T-helper 1 cell treated with Interleukin-12 subunit alpha and Interleukin-12 subunit beta and Interleukin-4 antibody, amounts not matched to agents 30 ng/mL and 1 ng/mL, for 36 hours (primary cell): ENCODE measurements around the gene DCC. TPM values are rescaled to one million over a fixed set of nuclear protein-coding genes. Genes with fewer than 3 reads are reported as not detected.

Experiments
- intact Hi-C: fragments of 100-400 bp; cut with micrococcal nuclease; formaldehyde crosslinking; loops from one replicate; pipeline ENCODE4 v1.15.1; 2024
- total RNA-seq: library from RNA; stranded (reverse); gene quantifications from 2 replicates; pipeline ENCODE4 v1.2.3, GENCODE V29; 2022

The DCC gene
- total RNA-seq, 1 donor from 2014 or later: not detected

DNA sequence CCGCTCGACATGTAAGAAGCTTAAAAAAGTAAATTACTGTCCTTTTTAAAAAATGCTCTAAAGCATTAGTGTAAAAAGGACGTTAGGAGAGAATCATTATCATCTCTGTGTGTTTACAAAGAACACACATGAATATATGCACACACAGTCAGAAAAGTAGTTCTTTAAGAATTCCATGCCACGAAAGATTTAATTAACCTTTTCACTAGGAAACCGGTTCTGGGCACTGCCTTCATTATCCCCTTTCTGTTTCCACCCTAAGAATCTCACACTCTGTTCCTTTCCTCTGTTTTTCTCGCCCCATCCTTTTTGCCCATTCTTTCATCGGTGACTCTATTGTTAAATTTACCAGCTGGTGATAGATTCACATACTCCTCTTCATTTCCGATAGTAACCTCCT lies 338.6 kb downstream of the DCC start:
- intact Hi-C loops: no loop called here

GRCh38 chr18:52679354-52679753 lies 339.4 kb downstream of the DCC start:
- intact Hi-C loops: no loop called here

GRCh38 chr18:52682260-52682659 lies 342.3 kb downstream of the DCC start:
- intact Hi-C loops: no loop called here

- intact Hi-C loops: no loop called here
Observed at GRCh38 chr18:52685316-52685715, 345.3 kb downstream of the DCC start.

- intact Hi-C loops: loop anchor here (10.0 kb wide), 1 partner anchor 1027 kb away; no protein-coding TSS in a partner anchor
Observed at GRCh38 chr18:52691841-52692240, 351.8 kb downstream of the DCC start.

DNA sequence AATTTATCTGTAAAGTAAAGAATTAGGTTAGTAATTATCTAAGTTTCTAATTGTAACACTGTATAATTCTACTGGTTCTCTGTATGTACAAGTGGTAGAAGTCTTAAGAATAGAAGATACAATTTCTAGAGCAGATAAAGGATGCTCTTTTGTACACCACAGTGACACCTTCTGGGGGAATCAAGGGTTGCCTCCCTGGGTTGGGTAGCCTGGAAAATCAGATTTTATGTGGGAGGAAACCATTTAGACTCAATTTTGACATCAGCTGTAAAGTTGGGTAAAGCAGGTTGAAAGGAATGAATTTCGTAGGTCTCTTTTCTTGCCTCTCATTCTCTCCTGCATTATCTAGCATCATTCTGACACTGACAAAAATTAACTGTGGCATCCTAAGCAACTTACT lies 354.8 kb downstream of the DCC start:
- intact Hi-C loops: loop anchor here (10.0 kb wide), 1 partner anchor 1030 kb away; no protein-coding TSS in a partner anchor

- intact Hi-C loops: no loop called here
Observed at GRCh38 chr18:52700116-52700515, 360.1 kb downstream of the DCC start.

GRCh38 chr18:52700816-52701215 lies 360.8 kb downstream of the DCC start:
- intact Hi-C loops: no loop called here

GRCh38 chr18:52701219-52701935 lies 361.4 kb downstream of the DCC start:
- intact Hi-C loops: no loop called here

DNA sequence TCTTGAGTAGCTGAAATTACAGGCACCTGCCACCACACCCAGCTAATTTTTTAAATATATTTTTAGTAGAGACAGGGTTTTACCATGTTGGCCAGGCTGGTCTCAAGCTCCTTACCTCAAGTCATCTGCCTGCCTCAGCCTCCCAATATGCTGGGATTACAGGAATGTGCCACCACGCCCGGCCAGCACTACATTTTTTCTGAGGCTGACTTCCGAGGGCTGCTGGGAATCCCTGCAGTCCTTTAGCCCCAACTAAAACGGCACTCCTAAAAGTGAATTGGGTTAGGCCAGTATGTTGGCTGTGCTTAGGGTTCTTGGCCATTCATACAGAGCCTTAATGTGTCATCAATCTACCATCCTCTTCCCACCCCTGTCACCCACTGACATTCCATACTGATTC lies 375.4 kb downstream of the DCC start:
- intact Hi-C loops: no loop called here

DNA sequence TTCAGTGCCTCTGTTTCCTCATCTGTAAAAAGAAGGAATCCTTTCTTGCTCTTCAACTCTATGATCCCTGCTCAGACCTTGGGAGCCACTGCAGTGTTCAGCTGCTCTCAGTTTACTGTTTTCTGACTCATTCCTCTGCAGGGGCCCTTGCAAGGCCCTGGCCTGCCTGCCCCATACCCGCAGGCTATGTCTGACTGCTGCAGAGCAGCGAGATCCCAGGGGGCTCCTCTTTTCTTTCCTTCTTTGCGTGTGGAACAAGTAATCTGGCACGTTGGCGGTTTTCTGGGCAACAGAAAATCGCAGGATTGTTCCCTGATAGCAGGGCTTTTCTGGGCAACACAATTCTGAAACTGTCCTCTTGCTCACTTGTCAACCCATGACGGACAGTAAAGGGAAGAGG lies 376.0 kb downstream of the DCC start:
- intact Hi-C loops: no loop called here

- intact Hi-C loops: no loop called here
Observed at GRCh38 chr18:52716973-52717372, 377.0 kb downstream of the DCC start.

DNA sequence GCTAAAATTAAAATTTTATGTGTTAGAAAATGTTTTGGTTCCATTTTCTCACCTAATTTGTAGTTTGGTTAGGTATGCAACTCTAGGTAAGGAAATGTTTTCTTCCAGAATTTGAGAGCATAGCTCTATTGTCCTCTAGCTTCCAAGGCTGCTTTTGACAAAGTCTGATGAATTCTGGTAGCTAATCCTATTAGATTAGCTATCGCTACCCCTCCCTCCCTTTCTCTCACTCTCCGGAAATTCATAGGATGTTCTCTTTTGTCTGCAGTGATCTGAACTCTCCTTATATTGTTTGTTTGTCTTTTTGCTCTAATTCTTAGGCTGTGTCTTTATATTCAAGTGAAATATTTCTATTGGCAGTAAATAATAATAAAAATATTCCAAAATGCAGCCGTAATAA lies 382.9 kb downstream of the DCC start:
- intact Hi-C loops: no loop called here

DNA sequence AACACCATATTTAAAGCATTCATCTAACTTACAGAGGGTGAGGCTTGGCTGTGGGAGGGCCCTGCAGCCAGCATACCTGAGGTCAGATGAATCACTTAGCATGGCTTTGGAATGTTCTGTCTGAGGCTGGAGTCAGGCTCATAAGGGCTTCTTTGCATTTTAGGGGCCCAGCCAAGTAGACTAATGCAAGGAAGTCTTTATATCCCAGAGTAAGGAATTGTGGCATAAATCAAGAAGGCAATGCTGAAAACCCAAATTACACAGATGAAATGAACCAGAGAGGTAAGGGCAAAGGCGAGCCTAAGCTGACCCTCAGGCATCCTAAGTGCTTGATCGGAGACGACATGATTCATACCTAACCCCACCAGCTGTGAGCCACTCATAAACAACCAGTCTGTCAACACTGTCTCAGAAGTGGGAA lies 383.6 kb downstream of the DCC start:
- intact Hi-C loops: no loop called here

DNA sequence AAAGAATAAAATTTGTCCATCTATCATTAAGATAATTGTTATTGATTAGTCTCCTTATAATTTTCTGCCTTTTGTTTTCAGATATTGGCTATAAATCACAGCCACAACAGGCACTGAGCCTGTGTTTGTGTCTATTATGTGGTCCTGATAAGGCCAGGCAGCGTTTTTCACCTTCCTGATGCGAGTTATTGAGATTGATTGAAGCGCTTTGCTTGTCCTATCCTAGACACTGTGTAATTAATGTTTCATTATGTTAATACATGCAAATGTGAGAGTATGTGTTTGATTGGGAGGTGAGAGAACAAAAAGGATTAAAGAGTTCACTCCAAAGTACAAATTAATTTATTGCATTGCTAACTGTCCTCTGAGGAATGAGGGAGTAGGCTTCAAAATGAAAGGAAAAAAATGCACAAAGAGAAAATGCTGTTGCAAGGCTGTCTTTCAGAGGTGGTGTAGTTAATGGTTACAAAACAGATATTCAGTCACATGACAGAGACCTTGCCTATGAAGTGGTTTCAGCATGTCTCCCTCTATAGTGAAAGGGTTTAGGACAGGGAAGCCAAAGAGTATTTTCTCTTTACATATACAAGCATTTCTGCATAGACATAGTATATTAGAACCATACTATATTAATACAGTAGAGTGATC lies 391.1 kb downstream of the DCC start:
- intact Hi-C loops: no loop called here

DNA sequence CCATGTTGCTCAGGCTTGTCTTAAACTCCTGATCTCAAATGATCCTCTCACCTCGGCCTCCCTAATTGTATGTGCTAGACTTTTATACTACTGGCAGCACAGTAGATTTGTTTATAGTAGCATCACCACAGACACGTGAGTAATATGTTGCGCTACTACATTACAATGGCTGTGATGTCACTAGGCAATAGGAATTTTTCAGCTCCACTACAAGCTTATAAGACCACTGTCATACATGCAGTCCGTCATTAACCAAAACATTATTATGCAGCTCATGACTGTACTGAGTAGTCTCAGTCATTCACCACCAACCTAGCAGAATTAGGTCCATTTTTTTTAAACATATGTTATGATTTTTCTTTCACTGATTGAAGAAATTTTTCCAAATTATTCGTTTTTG lies 398.9 kb downstream of the DCC start:
- intact Hi-C loops: no loop called here

DNA sequence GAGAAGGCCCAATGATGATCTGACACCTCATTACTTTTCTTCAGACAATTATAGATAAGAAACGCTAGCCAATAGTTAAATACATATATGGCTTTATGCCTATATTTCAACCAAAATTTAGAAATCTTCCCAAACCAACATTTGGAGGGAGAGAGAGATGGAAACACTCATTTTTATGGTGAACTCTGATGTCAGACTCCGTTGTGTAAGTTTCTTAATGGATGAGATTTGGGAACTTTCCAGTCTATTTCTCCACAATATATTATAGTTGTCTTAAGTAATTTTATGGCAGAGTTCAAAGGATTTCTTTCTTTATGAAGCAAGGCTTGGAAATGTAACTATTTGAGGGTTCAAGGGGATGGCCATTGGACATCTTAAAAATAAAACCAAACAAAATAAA lies 407.0 kb downstream of the DCC start:
- intact Hi-C loops: no loop called here

DNA sequence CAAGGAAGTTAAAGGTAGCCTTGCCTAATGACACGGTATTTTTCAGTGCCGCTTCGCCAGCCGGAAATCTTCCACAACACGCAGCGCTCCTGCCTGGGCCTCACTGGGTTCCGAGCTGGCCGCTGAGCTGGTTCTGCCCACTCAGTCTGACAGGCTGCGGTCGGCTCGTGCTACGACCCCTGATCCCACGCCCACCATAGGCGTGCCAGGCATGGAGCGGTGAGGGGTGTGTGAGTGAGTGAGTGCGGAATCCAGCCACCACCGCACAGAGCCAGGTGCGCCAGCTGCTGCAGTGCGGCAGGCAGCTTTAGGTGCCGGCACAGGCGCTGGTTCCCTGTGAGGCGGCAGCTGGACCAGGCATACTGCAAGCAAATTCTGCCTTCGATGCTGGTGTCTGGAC lies 407.9 kb downstream of the DCC start:
- intact Hi-C loops: no loop called here

DNA sequence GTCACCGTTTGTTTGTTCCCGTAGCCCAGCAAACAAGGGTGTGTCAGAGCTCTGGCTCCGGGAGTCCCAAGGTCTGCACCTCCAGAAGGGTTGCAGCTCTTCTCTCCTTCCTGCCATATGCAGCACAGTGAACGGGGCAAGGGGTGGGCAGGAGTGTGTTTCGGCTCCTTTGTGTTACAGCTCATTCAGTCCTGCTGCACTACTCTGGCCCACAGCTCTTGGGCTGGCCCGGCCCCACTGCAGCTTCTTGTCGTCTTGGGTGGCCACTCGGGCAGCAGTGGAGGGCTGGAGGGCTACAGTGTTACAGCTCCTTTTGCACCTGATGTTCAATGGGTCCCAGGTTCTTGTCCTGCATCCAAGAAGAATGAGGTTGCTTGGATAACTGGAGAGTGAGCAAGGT lies 408.3 kb downstream of the DCC start:
- intact Hi-C loops: no loop called here

DNA sequence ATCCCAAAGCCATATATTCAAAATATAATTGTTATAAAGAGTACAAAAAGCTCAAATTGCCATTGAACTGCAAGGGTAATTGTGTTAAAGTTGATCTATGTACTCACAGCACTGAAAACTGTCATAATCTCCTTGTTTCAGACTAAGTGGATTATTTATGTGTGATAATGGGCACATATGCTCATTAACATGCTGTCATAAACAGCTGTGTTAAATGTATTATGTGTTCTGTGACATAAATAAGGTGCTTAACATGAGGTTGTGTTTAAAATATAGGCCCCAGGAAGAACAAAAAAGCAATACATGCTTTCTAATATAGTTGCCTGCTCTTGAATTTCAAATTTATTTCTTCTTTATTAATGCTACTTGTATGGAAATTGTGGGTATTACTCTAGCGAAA lies 409.5 kb downstream of the DCC start:
- intact Hi-C loops: no loop called here

DNA sequence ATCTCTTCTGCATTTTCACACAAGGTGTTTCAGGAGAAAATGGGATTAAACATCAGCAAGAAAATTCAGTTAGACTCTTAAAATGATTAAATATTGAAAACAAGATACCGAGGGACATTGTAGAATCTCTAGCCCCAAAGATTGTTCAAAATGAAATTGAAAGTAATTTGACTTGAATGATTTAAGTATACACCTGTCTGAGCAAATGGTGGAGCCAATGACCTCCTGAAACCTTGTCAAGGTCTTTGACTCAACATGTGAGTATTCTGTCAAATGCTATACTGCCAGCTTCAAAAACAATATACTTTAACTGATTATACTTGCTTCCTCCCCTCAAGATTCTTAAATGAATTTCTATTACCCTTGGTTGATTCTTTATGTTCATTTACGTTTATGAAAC lies 411.0 kb downstream of the DCC start:
- intact Hi-C loops: no loop called here

GRCh38 chr18:52764316-52764715 lies 424.3 kb downstream of the DCC start:
- intact Hi-C loops: no loop called here

DNA sequence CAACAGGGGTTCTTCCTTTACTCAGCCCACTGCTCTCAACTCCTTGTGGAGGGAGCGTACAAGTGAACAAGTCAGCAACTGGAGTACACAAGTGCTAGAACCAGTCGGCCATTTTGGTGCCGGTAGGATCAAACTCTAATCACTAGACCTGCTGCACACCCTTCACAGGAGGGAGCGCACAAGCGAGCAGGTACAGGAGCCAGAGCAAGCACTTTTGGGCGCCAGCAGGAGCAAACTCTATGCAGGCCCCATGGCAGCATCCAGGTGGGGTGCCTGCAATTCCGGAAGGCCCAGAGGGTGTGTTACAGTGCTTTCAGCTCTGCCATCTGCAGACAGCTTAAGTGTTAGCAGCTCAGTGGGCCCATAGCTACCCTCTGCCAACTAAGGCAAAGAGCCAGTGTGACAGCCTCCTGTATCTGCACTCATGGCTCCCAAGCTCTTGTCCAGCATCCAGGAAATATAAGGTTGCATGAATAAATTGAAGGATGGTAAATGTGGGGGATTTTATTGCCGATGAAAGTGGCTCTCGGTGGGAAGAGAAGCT lies 426.1 kb downstream of the DCC start:
- intact Hi-C loops: no loop called here
